H9 (cell line): ENCODE results near the gene TBX5. TPM values are rescaled to one million over a fixed set of nuclear protein-coding genes. Genes with fewer than 3 reads are reported as not detected.

Experiments used
- DNase-seq: peaks from one replicate; pipeline ENCODE4 v3.0.0-alpha.2; 2017
- H2AFZ ChIP-seq: one replicate; pipeline ENCODE4 v1.6.1; 2013; ENCODE audit warnings: mild to moderate bottlenecking, low read length, control low read depth, moderate library complexity
- H2AK5ac ChIP-seq: 2 replicates; pipeline ENCODE4 v1.6.1; 2013; ENCODE audit warnings: low read length, control low read depth, mixed read lengths; ENCODE audit not compliant: insufficient read length
- H2BK120ac ChIP-seq: one replicate; pipeline ENCODE4 v1.6.1; 2013; ENCODE audit warnings: low read depth, mild to moderate bottlenecking, low read length, control low read depth, inconsistent platforms; ENCODE audit not compliant: poor library complexity, severe bottlenecking
- H2BK12ac ChIP-seq: 2 replicates; pipeline ENCODE4 v1.6.1; 2013; ENCODE audit warnings: low read length, control low read depth, mixed read lengths, low read depth; ENCODE audit not compliant: insufficient read length
- H2BK15ac ChIP-seq: 2 replicates; pipeline ENCODE4 v1.6.1; 2013; ENCODE audit warnings: low read depth, low read length, control low read depth
- H2BK20ac ChIP-seq: one replicate; pipeline ENCODE4 v1.6.1; 2013; ENCODE audit warnings: low read depth, mild to moderate bottlenecking, low read length, control low read depth, inconsistent platforms; ENCODE audit not compliant: poor library complexity, severe bottlenecking
- H2BK5ac ChIP-seq: 2 replicates; pipeline ENCODE4 v1.6.1; 2013; ENCODE audit warnings: low read length, control low read depth, mixed read lengths; ENCODE audit not compliant: insufficient read length
- H3K14ac ChIP-seq: 2 replicates; pipeline ENCODE4 v1.6.1; 2013; ENCODE audit warnings: low read length, control low read depth; ENCODE audit not compliant: insufficient read depth
- H3K18ac ChIP-seq: 2 replicates; pipeline ENCODE4 v1.6.1; 2013; ENCODE audit warnings: low read depth, mild to moderate bottlenecking, mixed read lengths, low read length, control low read depth; ENCODE audit not compliant: insufficient read length
- H3K23ac ChIP-seq: 2 replicates; pipeline ENCODE4 v1.6.1; 2013; ENCODE audit warnings: low read length, control low read depth, mixed read lengths, low read depth; ENCODE audit not compliant: insufficient read length
- H3K23me2 ChIP-seq: 2 replicates; pipeline ENCODE4 v1.6.1; 2013; ENCODE audit warnings: low read depth, mild to moderate bottlenecking, mixed read lengths, low read length, control low read depth; ENCODE audit not compliant: insufficient read length, poor library complexity, severe bottlenecking
- H3K27ac ChIP-seq: 2 replicates; pipeline ENCODE4 v1.5.1; 2013; ENCODE audit warnings: low read length, control low read depth, mixed read lengths, low read depth; ENCODE audit not compliant: insufficient read length
- H3K27me3 ChIP-seq: 2 replicates; pipeline ENCODE4 v1.6.1; 2013; ENCODE audit warnings: low read length, control low read depth, inconsistent platforms; ENCODE audit not compliant: insufficient read depth
- H3K4ac ChIP-seq: 2 replicates; pipeline ENCODE4 v1.6.1; 2013; ENCODE audit warnings: low read depth, mild to moderate bottlenecking, control low read depth, inconsistent platforms, low read length, moderate library complexity
- H3K4me1 ChIP-seq: 2 replicates; pipeline ENCODE4 v1.6.1; 2013; ENCODE audit warnings: low read length, control low read depth, inconsistent platforms; ENCODE audit not compliant: insufficient read depth
- H3K4me2 ChIP-seq: 2 replicates; pipeline ENCODE4 v1.6.1; 2013; ENCODE audit warnings: low read length, control low read depth, mixed read lengths; ENCODE audit not compliant: insufficient read length, insufficient read depth
- H3K56ac ChIP-seq: 2 replicates; pipeline ENCODE4 v1.6.1; 2013; ENCODE audit warnings: low read depth, mild to moderate bottlenecking, mixed read lengths, low read length, control low read depth; ENCODE audit not compliant: insufficient read length
- H3K79me1 ChIP-seq: 2 replicates; pipeline ENCODE4 v1.6.1; 2013; ENCODE audit warnings: low read depth, mild to moderate bottlenecking, moderate library complexity, low read length, control low read depth, inconsistent platforms; ENCODE audit not compliant: insufficient read depth, poor library complexity, severe bottlenecking
- H3K79me2 ChIP-seq: 2 replicates; pipeline ENCODE4 v1.6.1; 2013; ENCODE audit warnings: low read length, control low read depth, inconsistent platforms; ENCODE audit not compliant: insufficient read depth
- H3K9ac ChIP-seq: 2 replicates; pipeline ENCODE4 v1.6.1; 2013; ENCODE audit warnings: low read length, control low read depth, mixed read lengths; ENCODE audit not compliant: insufficient read length; ENCODE audit errors: extremely low read depth
- H3K9me3 ChIP-seq: one replicate; pipeline ENCODE4 v1.6.1; 2013; ENCODE audit warnings: low read depth, low read length, inconsistent platforms; ENCODE audit not compliant: control insufficient read depth
- H3T11ph ChIP-seq: one replicate; pipeline ENCODE4 v1.6.1; 2013; ENCODE audit warnings: mild to moderate bottlenecking, low read length, control low read depth, inconsistent platforms
- H4K20me1 ChIP-seq: one replicate; pipeline ENCODE4 v1.6.1; 2013; ENCODE audit not compliant: control insufficient read depth, insufficient read length, insufficient read depth
- H4K5ac ChIP-seq: 2 replicates; pipeline ENCODE4 v1.6.1; 2013; ENCODE audit warnings: low read depth, mild to moderate bottlenecking, mixed read lengths, low read length, control low read depth; ENCODE audit not compliant: insufficient read length
- H4K8ac ChIP-seq: replicated peaks from 2 replicates; pipeline ENCODE4 v1.6.1; 2013; ENCODE audit warnings: low read length, control low read depth, mixed read lengths, low read depth; ENCODE audit not compliant: insufficient read length
- H4K91ac ChIP-seq: 2 replicates; pipeline ENCODE4 v1.6.1; 2013; ENCODE audit warnings: low read depth, mild to moderate bottlenecking, moderate library complexity, mixed read lengths, low read length, control low read depth; ENCODE audit not compliant: insufficient read length
- H3K27ac Mint-ChIP-seq, 3 experiments: 2 replicates in 2 of 3; 3 replicates in 1 of 3; pipeline ENCODE4 v1.8.0; 2020 to 2021; ENCODE audit warnings: mixed read lengths in 3 of 3, mild to moderate bottlenecking in 1 of 3, moderate library complexity in 1 of 3
- H3K27me3 Mint-ChIP-seq: 2 replicates; pipeline ENCODE4 v1.8.0; 2021; ENCODE audit warnings: low read depth, mild to moderate bottlenecking, moderate library complexity, mixed read lengths
- H3K36me3 Mint-ChIP-seq, 3 experiments: 2 replicates in 2 of 3; 3 replicates in 1 of 3; pipeline ENCODE4 v1.8.0; 2020 to 2021; ENCODE audit warnings: low read depth in 3 of 3, mixed read lengths in 3 of 3; ENCODE audit not compliant: insufficient read depth in 1 of 3
- H3K4me1 Mint-ChIP-seq, 2 experiments: 2 replicates each; pipeline ENCODE4 v1.8.0; 2020; ENCODE audit warnings: mixed read lengths in 2 of 2
- H3K4me3 Mint-ChIP-seq, 2 experiments: 2 replicates in 1 of 2; 3 replicates in 1 of 2; pipeline ENCODE4 v1.8.0; 2020 to 2021; ENCODE audit warnings: mild to moderate bottlenecking in 2 of 2, mixed read lengths in 2 of 2, moderate library complexity in 1 of 2
- H3K9me3 Mint-ChIP-seq, 2 experiments: 2 replicates in 1 of 2; 3 replicates in 1 of 2; pipeline ENCODE4 v1.8.0; 2020; ENCODE audit warnings: mild to moderate bottlenecking in 2 of 2, mixed read lengths in 2 of 2, moderate library complexity in 1 of 2
- total RNA-seq: library from RNA; stranded (reverse); gene quantifications from 2 replicates; pipeline ENCODE4 v1.2.1, GENCODE V29; 2021
- TF ChIP-seq, protein P1 (sequence below): fragments of 200-600 bp; sonication (generic); conservative IDR thresholded peaks from 3 replicates; pipeline ENCODE4 v1.8.0; 2021; ENCODE audit warnings: antibody characterized with exemption, mild to moderate bottlenecking

Gene TBX5
- total RNA-seq, 1 experiment from 2014 or later: not detected

DNA sequence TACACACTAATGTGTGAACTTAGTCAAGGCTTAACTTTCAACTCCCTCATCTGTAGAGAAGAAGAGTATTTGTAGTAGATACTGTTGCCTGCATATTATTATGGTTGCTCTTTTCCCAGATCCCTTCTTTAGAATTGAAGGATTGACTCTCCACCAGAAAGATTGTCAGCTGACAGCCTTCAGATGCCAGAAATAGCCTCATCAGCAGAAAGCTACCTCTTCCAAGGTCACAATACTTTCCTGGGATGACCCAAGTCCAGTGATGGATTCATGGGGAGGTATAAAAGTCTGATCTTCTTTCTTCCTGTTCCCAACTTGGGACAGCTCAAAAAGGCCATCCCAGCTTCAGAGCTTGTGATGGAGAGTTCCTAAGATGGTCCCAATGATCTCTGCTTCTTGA is 78.2 kb downstream of the TBX5 start:
- no peak overlapping the region for H3K27ac Mint-ChIP-seq
- no peaks in the 10 kb centered on the region for H4K20me1 ChIP-seq
- TF ChIP-seq, protein P1, sequence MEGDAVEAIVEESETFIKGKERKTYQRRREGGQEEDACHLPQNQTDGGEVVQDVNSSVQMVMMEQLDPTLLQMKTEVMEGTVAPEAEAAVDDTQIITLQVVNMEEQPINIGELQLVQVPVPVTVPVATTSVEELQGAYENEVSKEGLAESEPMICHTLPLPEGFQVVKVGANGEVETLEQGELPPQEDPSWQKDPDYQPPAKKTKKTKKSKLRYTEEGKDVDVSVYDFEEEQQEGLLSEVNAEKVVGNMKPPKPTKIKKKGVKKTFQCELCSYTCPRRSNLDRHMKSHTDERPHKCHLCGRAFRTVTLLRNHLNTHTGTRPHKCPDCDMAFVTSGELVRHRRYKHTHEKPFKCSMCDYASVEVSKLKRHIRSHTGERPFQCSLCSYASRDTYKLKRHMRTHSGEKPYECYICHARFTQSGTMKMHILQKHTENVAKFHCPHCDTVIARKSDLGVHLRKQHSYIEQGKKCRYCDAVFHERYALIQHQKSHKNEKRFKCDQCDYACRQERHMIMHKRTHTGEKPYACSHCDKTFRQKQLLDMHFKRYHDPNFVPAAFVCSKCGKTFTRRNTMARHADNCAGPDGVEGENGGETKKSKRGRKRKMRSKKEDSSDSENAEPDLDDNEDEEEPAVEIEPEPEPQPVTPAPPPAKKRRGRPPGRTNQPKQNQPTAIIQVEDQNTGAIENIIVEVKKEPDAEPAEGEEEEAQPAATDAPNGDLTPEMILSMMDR: no peak
- no peak for DNase-seq
- no peak overlapping the region for H3T11ph ChIP-seq
- peaks cover 4% of the 10 kb centered on the region; the same call in 1 of the 2 replicates for H3K27me3 Mint-ChIP-seq
- no peaks in the 10 kb centered on the region for H3K4me1 ChIP-seq
- no peaks in the 10 kb centered on the region for H3K79me2 ChIP-seq
- no peaks in the 10 kb centered on the region for H3K9me3 ChIP-seq
- no peak overlapping the region for H2BK12ac ChIP-seq
- no peaks in the 10 kb centered on the region for H3K36me3 Mint-ChIP-seq
- no peak overlapping the region for H3K4me2 ChIP-seq
- H3K23ac ChIP-seq: no peak overlapping the region
- H3K4me1 Mint-ChIP-seq: peaks cover 3 to 4% of the 10 kb centered on the region in 2 experiments
- H2BK120ac ChIP-seq: no peak overlapping the region
- H3K9me3 Mint-ChIP-seq: no peaks in the 10 kb centered on the region
- no peak overlapping the region for H3K4me3 Mint-ChIP-seq
- no peak overlapping the region for H2BK20ac ChIP-seq
- no peaks in the 10 kb centered on the region for H3K23me2 ChIP-seq
- H4K8ac ChIP-seq: no peak overlapping the region
- no peak overlapping the region for H3K56ac ChIP-seq
- H4K91ac ChIP-seq: no peak overlapping the region
- H2BK5ac ChIP-seq: no peak overlapping the region
- H2AK5ac ChIP-seq: no peak overlapping the region
- no peak overlapping the region for H3K14ac ChIP-seq
- H3K27ac ChIP-seq: no peak overlapping the region
- H2BK15ac ChIP-seq: no peak overlapping the region
- no peak overlapping the region for H3K4ac ChIP-seq
- no peaks in the 10 kb centered on the region for H3K79me1 ChIP-seq
- no peaks in the 10 kb centered on the region for H3K27me3 ChIP-seq
- no peak overlapping the region for H3K18ac ChIP-seq
- H3K9ac ChIP-seq: no peak overlapping the region
- H2AFZ ChIP-seq: no peak overlapping the region
- H4K5ac ChIP-seq: no peak overlapping the region
